T-cell (primary cell): ENCODE results near the gene FAM174B. TPM values are rescaled to one million over a fixed set of nuclear protein-coding genes. Genes with fewer than 3 reads are reported as not detected.

Experiments
- ATAC-seq, 4 experiments: fragments of 200-7000 bp in 3 of 4; fragments of 150-1000 bp in 1 of 4; cut with Tn5 transposase; replicated peaks in 1 of 4; 1 replicate in 3 of 4; 2 replicates in 1 of 4; pipeline ENCODE4 v1.10.0; 2021; ENCODE audit warnings: moderate library complexity in 3 of 4, mild to moderate bottlenecking in 2 of 4, moderate number of reproducible peaks in 1 of 4
- CTCF ChIA-PET, 2 donors: fragments of 300-600 bp; sonication (Branson Sonifier 250); formaldehyde crosslinking; loops; one replicate each; lab custom pipeline; 2022; ENCODE audit warnings: antibody characterized with exemption in 2 of 2; lab: Charles Lee
- POLR2A ChIA-PET, 2 donors: fragments of 300-600 bp; sonication (Branson Sonifier 250); formaldehyde crosslinking; loops; one replicate each; lab custom pipeline; 2022; ENCODE audit warnings: antibody characterized with exemption in 2 of 2; lab: Charles Lee
- DNase-seq, 35 experiments: peaks; one replicate each; pipeline versions ENCODE4 v3.0.0 to v3.0.0-alpha.2; 2013 to 2023
- H3K27ac ChIP-seq: one replicate; pipeline ENCODE4 v1.5.1; 2013; ENCODE audit warnings: low read length
- H3K27me3 ChIP-seq, 2 experiments: replicated peaks in 1 of 2; 1 replicate in 1 of 2; 2 replicates in 1 of 2; pipeline versions ENCODE4 v1.6.1 to v1.7.0; 2013; ENCODE audit warnings: low read length in 1 of 2, mixed read lengths in 1 of 2; ENCODE audit not compliant: control insufficient read depth in 2 of 2, insufficient read depth in 2 of 2; ENCODE audit errors: extremely low read depth in 1 of 2
- H3K36me3 ChIP-seq, 2 donors: 1 replicate in 1 of 2; 2 replicates in 1 of 2; pipeline versions ENCODE4 v1.6.1 to v1.7.0; 2013; ENCODE audit warnings: low read length in 1 of 2; ENCODE audit not compliant: control insufficient read depth in 2 of 2, insufficient read depth in 1 of 2; ENCODE audit errors: extremely low read depth in 1 of 2
- H3K4me1 ChIP-seq, 2 experiments: 1 replicate in 1 of 2; 2 replicates in 1 of 2; pipeline versions ENCODE4 v1.6.1 to v1.7.0; 2013; ENCODE audit warnings: low read length in 2 of 2, mixed read lengths in 1 of 2; ENCODE audit not compliant: insufficient read depth in 2 of 2, control insufficient read depth in 1 of 2; ENCODE audit errors: extremely low read depth in 1 of 2
- H3K4me3 ChIP-seq, 2 donors: 1 replicate in 1 of 2; 2 replicates in 1 of 2; pipeline versions ENCODE4 v1.5.1 to v1.7.0; 2013; ENCODE audit warnings: mild to moderate bottlenecking in 2 of 2, low read length in 1 of 2, moderate library complexity in 1 of 2; ENCODE audit not compliant: control insufficient read depth in 1 of 2; ENCODE audit errors: extremely low read depth in 1 of 2
- H3K9me3 ChIP-seq: 2 replicates; pipeline ENCODE4 v1.7.0; 2013
- H3K27ac Mint-ChIP-seq, 2 donors: one replicate each; pipeline ENCODE4 v1.8.0; 2020 to 2021; ENCODE audit warnings: mild to moderate bottlenecking in 2 of 2, mixed read lengths in 2 of 2
- H3K27me3 Mint-ChIP-seq, 2 donors: one replicate each; pipeline ENCODE4 v1.8.0; 2021 to 2022; ENCODE audit warnings: mixed read lengths in 2 of 2
- H3K36me3 Mint-ChIP-seq: one replicate; pipeline ENCODE4 v1.8.0; 2021; ENCODE audit warnings: mixed read lengths
- H3K4me1 Mint-ChIP-seq, 3 donors: one replicate each; pipeline ENCODE4 v1.8.0; 2020 to 2022; ENCODE audit warnings: mixed read lengths in 3 of 3, mild to moderate bottlenecking in 1 of 3
- H3K4me3 Mint-ChIP-seq, 3 donors: one replicate each; pipeline ENCODE4 v1.8.0; 2020 to 2022; ENCODE audit warnings: mild to moderate bottlenecking in 3 of 3, mixed read lengths in 3 of 3, moderate library complexity in 3 of 3
- H3K9me3 Mint-ChIP-seq, 3 donors: one replicate each; pipeline ENCODE4 v1.8.0; 2020 to 2022; ENCODE audit warnings: mixed read lengths in 3 of 3
- whole genome bisulfite sequencing: methylation state at CpG from one replicate; pipeline ENCODE4 v1.1.5; 2013; ENCODE audit warnings: missing lambda C conversion rate; ENCODE audit not compliant: insufficient coverage; 5-methylcytosine and 5-hydroxymethylcytosine counted together
- total RNA-seq, 35 experiments: library from RNA in 6 of 35; stranded (reverse) in 6 of 35; fragments of 120-200 nt in 1 of 35; gene quantifications; one replicate each; pipeline versions ENCODE4 v1.2.1 to v1.2.4 and lab custom pipeline; 2013 to 2026

Gene FAM174B
- total RNA-seq, 5 donors from 2014 or later (not counting 1 experiment from before 2014, with no cell fraction given), result 3.6 to 12.3 (median 4.2) TPM

DNA sequence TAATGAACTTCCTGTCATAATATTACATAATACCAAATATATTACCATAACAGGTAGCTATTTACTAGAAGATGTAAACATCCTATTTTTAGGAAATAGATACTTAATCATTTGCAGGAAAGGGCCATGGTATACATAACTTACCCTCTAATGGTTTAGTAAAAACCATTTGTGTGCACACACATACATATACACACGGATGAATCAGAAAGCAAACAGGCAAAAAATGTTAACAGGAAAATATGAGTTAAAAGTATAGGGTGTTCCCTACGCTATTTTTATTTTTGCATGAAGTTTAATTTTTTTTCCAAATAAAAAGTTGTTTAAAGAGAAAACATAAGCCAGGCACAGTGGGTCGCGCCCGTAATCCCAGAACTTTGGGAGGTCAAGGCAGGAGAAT, 34.6 kb downstream of the FAM174B start:
- POLR2A ChIA-PET, result no interaction called here
- Mint-ChIP-seq H3K27me3 (no peaks in the 10 kb centered on the region), H3K36me3 (no peaks in the 10 kb centered on the region), H3K27ac (no peak overlapping the region), H3K4me3 (no peak overlapping the region), H3K9me3 (no peaks in the 10 kb centered on the region), H3K4me1 (peaks cover 0 to 2% (median 0%) of the 10 kb centered on the region in 3 donors)
- CTCF ChIA-PET, result no interaction called here
- ATAC-seq (no peak), DNase-seq (no peak)
- H3K4me3 ChIP-seq, result no peak overlapping the region
- H3K9me3 ChIP-seq, result no peaks in the 10 kb centered on the region
- H3K4me1 ChIP-seq, result no peaks in the 10 kb centered on the region
- no CpG with 5 or more reads among the region's 5 CpGs for WGBS
- H3K27ac ChIP-seq, result no peak overlapping the region
- H3K36me3 ChIP-seq, result no peaks in the 10 kb centered on the region
- H3K27me3 ChIP-seq, result peaks cover 0 to 5% of the 10 kb centered on the region in 2 experiments

DNA sequence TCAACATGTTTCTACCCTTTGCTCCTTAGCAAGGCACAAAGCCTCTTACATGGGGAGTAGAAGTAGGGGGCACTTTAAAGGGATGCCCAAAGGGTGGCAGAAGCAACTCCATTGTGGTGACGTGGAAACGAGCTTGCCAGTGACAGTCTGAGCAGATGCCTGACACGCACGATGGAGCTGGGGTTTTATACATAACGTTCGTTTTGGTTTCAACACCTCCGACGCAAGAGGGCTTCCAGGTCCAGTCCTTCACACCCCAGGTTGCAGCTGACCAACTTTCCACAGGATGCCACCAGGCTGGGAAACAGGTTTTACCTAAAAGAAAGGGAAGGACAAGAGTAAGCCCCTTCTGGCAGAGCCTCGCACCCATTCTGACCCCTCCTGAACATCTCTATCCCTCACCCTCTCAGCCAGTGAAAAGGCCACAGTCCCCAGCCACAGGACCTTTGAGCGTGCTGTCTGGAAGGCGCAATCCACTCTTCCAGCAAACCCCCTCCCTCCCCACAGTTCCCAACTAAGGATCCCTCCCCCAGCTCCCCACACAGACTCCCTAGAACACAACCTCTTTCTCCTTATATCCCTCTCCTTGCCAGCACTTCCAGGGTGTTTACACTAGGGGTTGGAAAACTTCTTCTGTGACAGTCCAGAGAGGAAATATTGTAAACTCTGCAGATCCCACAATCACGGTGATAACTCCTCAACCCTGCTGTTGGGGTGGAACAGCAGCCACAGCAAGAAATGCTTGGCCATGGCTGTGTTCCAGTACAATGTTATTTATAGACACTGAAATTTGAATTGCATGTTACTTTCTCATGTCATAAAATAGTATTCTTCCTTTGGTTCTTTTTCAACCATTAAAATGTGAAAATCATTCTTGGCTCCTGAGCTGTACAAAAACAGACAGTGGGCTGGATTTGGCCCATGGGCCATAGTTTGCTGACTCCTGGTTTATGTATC, 36.2 kb downstream of the FAM174B start:
- no peak for ATAC-seq
- CTCF ChIA-PET, result no interaction called here
- Histone ChIP-seq H3K9me3 (no peaks in the 10 kb centered on the region), H3K4me3 (no peak overlapping the region), H3K36me3 (no peaks in the 10 kb centered on the region), H3K27me3 (peaks cover 0 to 5% of the 10 kb centered on the region in 2 experiments), H3K4me1 (no peaks in the 10 kb centered on the region), H3K27ac (no peak overlapping the region)
- Mint-ChIP-seq H3K36me3 (no peaks in the 10 kb centered on the region), H3K27me3 (no peaks in the 10 kb centered on the region), H3K9me3 (no peaks in the 10 kb centered on the region), H3K27ac (no peak overlapping the region), H3K4me1 (no peaks in the 10 kb centered on the region), H3K4me3 (no peak overlapping the region)
- WGBS, result 91% methylated on average over 10 of the region's 12 CpGs
- no peak for DNase-seq
- POLR2A ChIA-PET, result no interaction called here

GRCh38 chr15:92617549-92618520, 37.7 kb downstream of the FAM174B start:
- Histone ChIP-seq H3K9me3 (no peaks in the 10 kb centered on the region), H3K4me3 (no peak overlapping the region), H3K27me3 (peaks cover 0 to 7% of the 10 kb centered on the region in 2 experiments), H3K4me1 (no peaks in the 10 kb centered on the region), H3K36me3 (no peaks in the 10 kb centered on the region), H3K27ac (no peak overlapping the region)
- ChIA-PET CTCF (no interaction called here), POLR2A (no interaction called here)
- 90% methylated on average over 13 of the region's 22 CpGs for WGBS
- H3K4me3 Mint-ChIP-seq, result no peak overlapping the region
- DNase-seq (no peak), ATAC-seq (no peak)
- no peak overlapping the region for H3K27ac Mint-ChIP-seq
- H3K9me3 Mint-ChIP-seq, result no peaks in the 10 kb centered on the region
- H3K27me3 Mint-ChIP-seq, result no peaks in the 10 kb centered on the region
- no peaks in the 10 kb centered on the region for H3K4me1 Mint-ChIP-seq
- no peaks in the 10 kb centered on the region for H3K36me3 Mint-ChIP-seq

DNA sequence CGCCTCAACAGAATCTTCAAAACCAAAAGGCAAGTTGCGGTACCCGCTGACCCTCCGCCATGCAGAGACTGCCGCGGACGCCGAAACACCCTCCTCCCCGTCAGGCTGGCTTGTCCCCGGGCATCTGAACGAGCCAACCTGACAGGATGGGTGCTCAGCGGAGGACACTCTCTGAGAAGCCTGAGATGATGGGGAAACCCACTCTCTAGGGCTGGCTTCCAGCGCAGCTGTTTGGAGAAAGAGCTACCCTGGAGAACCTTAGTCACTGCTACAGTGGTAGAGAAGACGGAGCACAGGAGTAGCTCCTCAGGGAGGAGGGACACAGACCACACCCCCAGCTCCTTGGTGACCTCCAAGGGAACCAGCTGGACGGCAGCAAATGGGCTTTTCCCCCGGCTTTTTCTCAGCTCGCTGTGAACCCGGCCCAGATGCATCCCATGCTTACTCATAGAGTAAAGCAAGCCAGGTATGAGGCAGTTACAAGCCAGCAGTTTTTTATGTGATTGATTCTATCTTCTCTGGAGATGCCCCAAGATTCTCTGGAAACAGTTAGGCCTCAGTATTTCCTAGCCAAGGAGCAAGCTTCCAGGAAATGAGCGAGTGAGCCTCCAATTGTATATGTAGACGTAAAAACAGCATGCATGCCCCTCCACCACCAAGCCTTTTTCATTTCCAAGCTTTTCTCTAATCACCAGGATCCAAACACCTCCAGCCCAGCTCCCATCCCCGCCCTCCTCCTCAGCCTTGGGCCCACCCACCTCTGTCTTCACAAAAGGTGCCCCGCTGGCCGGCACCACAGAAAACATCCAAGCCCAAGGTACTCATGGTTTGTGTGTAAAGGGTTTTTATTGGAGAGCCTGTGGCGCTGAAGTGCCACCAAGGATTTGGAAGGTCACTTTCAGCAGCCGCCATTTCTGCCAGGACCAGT, 38.7 kb downstream of the FAM174B start:
- no peaks in the 10 kb centered on the region for H3K36me3 ChIP-seq
- no peaks in the 10 kb centered on the region for H3K9me3 ChIP-seq
- Mint-ChIP-seq H3K27ac (no peak overlapping the region), H3K4me1 (no peaks in the 10 kb centered on the region), H3K9me3 (no peaks in the 10 kb centered on the region), H3K36me3 (no peaks in the 10 kb centered on the region), H3K4me3 (no peak overlapping the region), H3K27me3 (no peaks in the 10 kb centered on the region)
- no peak overlapping the region for H3K4me3 ChIP-seq
- no peak overlapping the region for H3K27ac ChIP-seq
- ChIA-PET CTCF (interaction anchor here in 1 of 2 donors (0.8 kb wide), 1 partner anchor 162 kb away, joined by 3 read pairs; no protein-coding TSS in a partner anchor), POLR2A (no interaction called here)
- peaks cover 0 to 7% of the 10 kb centered on the region in 2 experiments for H3K27me3 ChIP-seq
- 76% methylated on average over 7 of the region's 25 CpGs for WGBS
- no peaks in the 10 kb centered on the region for H3K4me1 ChIP-seq
- ATAC-seq, result no peak
- no peak for DNase-seq

GRCh38 chr15:92614791-92615785, 40.5 kb downstream of the FAM174B start:
- Histone ChIP-seq H3K27me3 (peaks cover 0 to 11% of the 10 kb centered on the region in 2 experiments), H3K4me3 (no peak overlapping the region), H3K27ac (no peak overlapping the region), H3K36me3 (no peaks in the 10 kb centered on the region), H3K9me3 (no peaks in the 10 kb centered on the region), H3K4me1 (no peaks in the 10 kb centered on the region)
- WGBS, result 54% methylated on average over 11 of the region's 18 CpGs
- H3K9me3 Mint-ChIP-seq, result no peaks in the 10 kb centered on the region
- no peak for ATAC-seq
- no peaks in the 10 kb centered on the region for H3K36me3 Mint-ChIP-seq
- ChIA-PET POLR2A (no interaction called here), CTCF (no interaction called here)
- H3K4me1 Mint-ChIP-seq, result no peaks in the 10 kb centered on the region
- no peaks in the 10 kb centered on the region for H3K27me3 Mint-ChIP-seq
- H3K4me3 Mint-ChIP-seq, result no peak overlapping the region
- DNase-seq, result no peak
- H3K27ac Mint-ChIP-seq, result no peak overlapping the region
